Calu3 (cell line): ENCODE measurements around the gene NRP1. TPM values are rescaled to one million over a fixed set of nuclear protein-coding genes. Genes with fewer than 3 reads are reported as not detected.

Experiments
- BruUV-seq: library from RNA; stranded (reverse); fragments of 400-500 nt; replicated peaks from 2 replicates; lab custom pipeline; 2021; lab: Mats Ljungman, UMichigan
- CTCF ChIA-PET: fragments of 300-600 bp; sonication (Branson Sonifier 250); formaldehyde crosslinking; loops from one replicate; lab custom pipeline; 2022; ENCODE audit warnings: antibody characterized with exemption; lab: Charles Lee
- DNase-seq: peaks from one replicate; pipeline ENCODE4 v3.0.0; 2022
- H3K27ac Mint-ChIP-seq: one replicate; pipeline ENCODE4 v1.8.0; 2022; ENCODE audit warnings: mixed read lengths; ENCODE audit not compliant: unreplicated experiment
- H3K27me3 Mint-ChIP-seq: one replicate; pipeline ENCODE4 v1.8.0; 2022; ENCODE audit warnings: mixed read lengths; ENCODE audit not compliant: unreplicated experiment
- H3K36me3 Mint-ChIP-seq: one replicate; pipeline ENCODE4 v1.8.0; 2022; ENCODE audit warnings: mild to moderate bottlenecking, moderate library complexity, mixed read lengths; ENCODE audit not compliant: insufficient read depth, unreplicated experiment
- H3K4me1 Mint-ChIP-seq: one replicate; pipeline ENCODE4 v1.8.0; 2022; ENCODE audit warnings: mild to moderate bottlenecking, low read depth, mixed read lengths; ENCODE audit not compliant: unreplicated experiment
- H3K4me3 Mint-ChIP-seq: one replicate; pipeline ENCODE4 v1.8.0; 2022; ENCODE audit warnings: mild to moderate bottlenecking, low read depth, moderate library complexity, mixed read lengths; ENCODE audit not compliant: unreplicated experiment
- H3K9me3 Mint-ChIP-seq: one replicate; pipeline ENCODE4 v1.8.0; 2022; ENCODE audit warnings: low read depth, mixed read lengths; ENCODE audit not compliant: unreplicated experiment
- CTCF ChIP-seq: fragments of 200-600 bp; IDR thresholded peaks from one replicate; pipeline ENCODE4 v1.8.0; 2022; ENCODE audit warnings: antibody characterized with exemption; ENCODE audit not compliant: unreplicated experiment
- intact Hi-C: fragments of 100-400 bp; cut with micrococcal nuclease; formaldehyde crosslinking; loops from one replicate; pipeline ENCODE4 v1.10.0; 2022; ENCODE audit not compliant: unreplicated experiment
- total RNA-seq: library from RNA; stranded (reverse); gene quantifications from 2 replicates; pipeline ENCODE4 v1.2.3, GENCODE V29; 2022

NRP1 gene
- total RNA-seq, 1 experiment from 2014 or later = 96.3 TPM

- no peaks in the 10 kb centered on the region for H3K27me3 Mint-ChIP-seq
- H3K4me1 Mint-ChIP-seq = peaks cover 20% of the 10 kb centered on the region
- CTCF ChIA-PET = no interaction called here
- H3K36me3 Mint-ChIP-seq = peaks cover 30% of the 10 kb centered on the region
- TF ChIP-seq CTCF = no peak
- no TSS peak for BruUV-seq
- no peak overlapping the region for H3K27ac Mint-ChIP-seq
- no peak overlapping the region for H3K4me3 Mint-ChIP-seq
- H3K9me3 Mint-ChIP-seq = no peaks in the 10 kb centered on the region
- DNase-seq = no peak
- intact Hi-C loops = no loop called here
Measured at GRCh38 chr10:33204031-33204430, 130.4 kb downstream of the NRP1 start.

GRCh38 chr10:33201971-33202370 is 132.5 kb downstream of the NRP1 start:
- Mint-ChIP-seq H3K27ac (no peak overlapping the region), H3K4me1 (peaks cover 34% of the 10 kb centered on the region), H3K9me3 (no peaks in the 10 kb centered on the region), H3K27me3 (no peaks in the 10 kb centered on the region), H3K36me3 (peaks cover 39% of the 10 kb centered on the region), H3K4me3 (no peak overlapping the region)
- CTCF ChIA-PET = no interaction called here
- no peak for TF ChIP-seq CTCF
- no peak for DNase-seq
- intact Hi-C loops = no loop called here
- no TSS peak for BruUV-seq

GRCh38 chr10:33201056-33201780 is 133.2 kb downstream of the NRP1 start:
- Mint-ChIP-seq H3K4me1 (peaks cover 41% of the 10 kb centered on the region), H3K9me3 (no peaks in the 10 kb centered on the region), H3K27ac (no peak overlapping the region), H3K27me3 (no peaks in the 10 kb centered on the region), H3K4me3 (no peak overlapping the region), H3K36me3 (peaks cover 43% of the 10 kb centered on the region)
- TF ChIP-seq CTCF = no peak
- DNase-seq = no peak
- no TSS peak for BruUV-seq
- intact Hi-C loops = no loop called here
- CTCF ChIA-PET = no interaction called here

- H3K9me3 Mint-ChIP-seq = no peaks in the 10 kb centered on the region
- H3K4me3 Mint-ChIP-seq = no peak overlapping the region
- intact Hi-C loops = loop anchor here (5.0 kb wide), 3 partner anchors 63 to 1438 kb away; partner anchors contain the start of gene NRP1
- TF ChIP-seq CTCF = no peak
- CTCF ChIA-PET = no interaction called here
- no TSS peak for BruUV-seq
- no peak overlapping the region for H3K27ac Mint-ChIP-seq
- peaks cover 48% of the 10 kb centered on the region for H3K36me3 Mint-ChIP-seq
- DNase-seq = no peak
- H3K27me3 Mint-ChIP-seq = no peaks in the 10 kb centered on the region
- H3K4me1 Mint-ChIP-seq = peaks cover 56% of the 10 kb centered on the region
Measured at GRCh38 chr10:33199731-33200232, 134.7 kb downstream of the NRP1 start.
